ENCODE results near the gene TNNT3. TPM values are rescaled to one million over a fixed set of nuclear protein-coding genes. Genes with fewer than 3 reads are reported as not detected.

Gene TNNT3
- total RNA-seq, 4 donors from 2014 or later = 1.5 to 12.9 (median 4.8) TPM

GRCh38 chr11:1982873-1983600, 63.5 kb downstream of the TNNT3 start:
- TF ChIP-seq, protein P1, sequence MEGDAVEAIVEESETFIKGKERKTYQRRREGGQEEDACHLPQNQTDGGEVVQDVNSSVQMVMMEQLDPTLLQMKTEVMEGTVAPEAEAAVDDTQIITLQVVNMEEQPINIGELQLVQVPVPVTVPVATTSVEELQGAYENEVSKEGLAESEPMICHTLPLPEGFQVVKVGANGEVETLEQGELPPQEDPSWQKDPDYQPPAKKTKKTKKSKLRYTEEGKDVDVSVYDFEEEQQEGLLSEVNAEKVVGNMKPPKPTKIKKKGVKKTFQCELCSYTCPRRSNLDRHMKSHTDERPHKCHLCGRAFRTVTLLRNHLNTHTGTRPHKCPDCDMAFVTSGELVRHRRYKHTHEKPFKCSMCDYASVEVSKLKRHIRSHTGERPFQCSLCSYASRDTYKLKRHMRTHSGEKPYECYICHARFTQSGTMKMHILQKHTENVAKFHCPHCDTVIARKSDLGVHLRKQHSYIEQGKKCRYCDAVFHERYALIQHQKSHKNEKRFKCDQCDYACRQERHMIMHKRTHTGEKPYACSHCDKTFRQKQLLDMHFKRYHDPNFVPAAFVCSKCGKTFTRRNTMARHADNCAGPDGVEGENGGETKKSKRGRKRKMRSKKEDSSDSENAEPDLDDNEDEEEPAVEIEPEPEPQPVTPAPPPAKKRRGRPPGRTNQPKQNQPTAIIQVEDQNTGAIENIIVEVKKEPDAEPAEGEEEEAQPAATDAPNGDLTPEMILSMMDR (IDR thresholded peaks at IDR 0.05) = no peak

GRCh38 chr11:1983601-1983961, 64.1 kb downstream of the TNNT3 start:
- Histone ChIP-seq H3K36me3 (no peaks in the 10 kb centered on the region), H3K27me3 (no peaks in the 10 kb centered on the region), H3K9me3 (no peaks in the 10 kb centered on the region), H3K4me1 (no peaks in the 10 kb centered on the region), H3K4me3 (no peak overlapping the region), H3K27ac (no peak overlapping the region)
- TF ChIP-seq, protein P1 (IDR thresholded peaks at IDR 0.05) = no peak
- TF ChIP-seq POLR2A (IDR thresholded peaks at IDR 0.05) = no peak
- TF ChIP-seq EP300 (IDR thresholded peaks at IDR 0.05) = no peak
- TF ChIP-seq POLR2AphosphoS5 (IDR thresholded peaks at IDR 0.05) = no peak
- DNase-seq (ENCODE audit: low spot score in 2 of 2) = peak in 1 of 2 donors; percentile 34
- no CpG with 5 or more reads among the region's 12 CpGs for WGBS

More at GRCh38 chr11:1982873-1983600, 63.5 kb downstream of the TNNT3 start:
- DNase-seq (ENCODE audit: low spot score in 2 of 2) = no peak
- no CpG with 5 or more reads among the region's 26 CpGs for WGBS
- H3K27ac ChIP-seq = no peak overlapping the region
- H3K4me1 ChIP-seq = no peaks in the 10 kb centered on the region
- H3K4me3 ChIP-seq = no peak overlapping the region
- no peaks in the 10 kb centered on the region for H3K9me3 ChIP-seq
- no peaks in the 10 kb centered on the region for H3K36me3 ChIP-seq
- no peaks in the 10 kb centered on the region for H3K27me3 ChIP-seq

GRCh38 chr11:1987024-1987423, 67.5 kb downstream of the TNNT3 start:
- H3K36me3 ChIP-seq = no peaks in the 10 kb centered on the region
- H3K4me3 ChIP-seq = no peak overlapping the region

DNA sequence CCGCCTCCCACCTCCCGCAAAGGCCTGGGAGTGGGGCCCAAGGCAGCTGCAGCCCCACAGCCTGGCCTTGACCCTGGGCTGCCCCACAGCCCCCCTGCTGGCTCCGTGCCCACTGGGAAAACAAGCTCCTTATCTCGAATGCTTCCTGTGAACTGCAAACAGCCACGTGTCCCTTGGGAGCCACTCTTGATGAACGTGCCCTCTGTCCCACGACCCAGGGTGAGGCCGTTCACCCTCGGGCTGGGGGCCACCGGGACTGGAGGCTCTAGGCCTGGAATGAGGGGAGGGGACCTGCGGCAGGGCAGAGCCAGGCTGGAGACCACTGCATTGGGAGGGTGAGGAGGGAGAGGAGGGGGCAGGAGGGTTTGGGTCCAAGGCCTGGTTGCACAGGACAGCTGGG, 68.7 kb downstream of the TNNT3 start:
- Histone ChIP-seq H3K27ac (no peak overlapping the region), H3K27me3 (no peaks in the 10 kb centered on the region), H3K4me1 (no peaks in the 10 kb centered on the region), H3K9me3 (no peaks in the 10 kb centered on the region), H3K36me3 (no peaks in the 10 kb centered on the region), H3K4me3 (no peak overlapping the region)
- TF ChIP-seq, protein P1 (IDR thresholded peaks at IDR 0.05) = no peak
- TF ChIP-seq EP300 (IDR thresholded peaks at IDR 0.05) (no peak), POLR2A (IDR thresholded peaks at IDR 0.05) (no peak), POLR2AphosphoS5 (IDR thresholded peaks at IDR 0.05) (no peak)
- WGBS = no CpG with 5 or more reads among the region's 11 CpGs
- no peak for DNase-seq (ENCODE audit: low spot score in 2 of 2)

More at GRCh38 chr11:1987024-1987423, 67.5 kb downstream of the TNNT3 start:
- Histone ChIP-seq H3K9me3 (no peaks in the 10 kb centered on the region), H3K27me3 (no peaks in the 10 kb centered on the region), H3K4me1 (no peaks in the 10 kb centered on the region), H3K27ac (no peak overlapping the region)
- no CpG with 5 or more reads among the region's 6 CpGs for WGBS
- no peak for TF ChIP-seq POLR2AphosphoS5 (IDR thresholded peaks at IDR 0.05)
- TF ChIP-seq EP300 (IDR thresholded peaks at IDR 0.05) = no peak
- TF ChIP-seq, protein P1 (IDR thresholded peaks at IDR 0.05) = no peak
- no peak for TF ChIP-seq POLR2A (IDR thresholded peaks at IDR 0.05)
- DNase-seq (ENCODE audit: low spot score in 2 of 2) = no peak

Other genes with a start within 250 kb of the TNNT3 start
- 10 to 100 TPM in 1 of 4 donors, 1 to 10 TPM in 1, not detected in 2; 2.3 to 24.1 TPM for gene KRTAP5-6, start 222.5 kb upstream of the TNNT3 start, total RNA-seq
- 1 to 10 TPM; 2.6 to 7.6 (median 6.9) TPM for gene IFITM10, start 169.1 kb upstream of the TNNT3 start, total RNA-seq
- gene CTSD, start 155.8 kb upstream of the TNNT3 start, total RNA-seq = 100 to 1,000 TPM; 319 to 596 (median 469) TPM
- gene SYT8, start 84.7 kb upstream of the TNNT3 start, total RNA-seq = 100 to 1,000 TPM; 141 to 280 (median 193) TPM
- 10 to 100 TPM; 17.4 to 63.6 (median 27.2) TPM for gene TNNI2, start 80.7 kb upstream of the TNNT3 start, total RNA-seq
- gene LSP1, start 66.6 kb upstream of the TNNT3 start, total RNA-seq = 100 to 1,000 TPM in 2 of 4 donors, 10 to 100 TPM in 2; 70.4 to 134 (median 107) TPM
- not detected for gene PRR33, start 27.8 kb upstream of the TNNT3 start, total RNA-seq
- 100 to 1,000 TPM in 2 of 4 donors, 10 to 100 TPM in 2; 76.9 to 115 (median 103) TPM for gene MRPL23, start 27.6 kb downstream of the TNNT3 start, total RNA-seq
- 10 to 100 TPM; 20.0 to 62.2 (median 40.4) TPM for gene H19, start 78.1 kb downstream of the TNNT3 start, total RNA-seq
- 1 to 10 TPM; 3.2 to 9.7 (median 5.6) TPM for gene IGF2, start 219.7 kb downstream of the TNNT3 start, total RNA-seq
- not detected for gene INS, start 241.5 kb downstream of the TNNT3 start, total RNA-seq